ENCODE measurements around the gene GABBR1. TPM values are rescaled to one million over a fixed set of nuclear protein-coding genes. Genes with fewer than 3 reads are reported as not detected.

GABBR1 gene
- total and polyA plus RNA-seq, 4 donors: 1.1 to 4.7 (median 1.4) TPM

GRCh38 chr6:29678114-29678513 lies 45.1 kb upstream of the GABBR1 start (continued):
- TF ChIP-seq, protein P1, sequence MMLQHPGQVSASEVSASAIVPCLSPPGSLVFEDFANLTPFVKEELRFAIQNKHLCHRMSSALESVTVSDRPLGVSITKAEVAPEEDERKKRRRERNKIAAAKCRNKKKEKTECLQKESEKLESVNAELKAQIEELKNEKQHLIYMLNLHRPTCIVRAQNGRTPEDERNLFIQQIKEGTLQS (IDR thresholded peaks at IDR 0.05): no peak
- TF ChIP-seq EGR1 (IDR thresholded peaks at IDR 0.05; ENCODE audit: low read depth in 2 of 2): no peak
- no peak for TF ChIP-seq GABPA (IDR thresholded peaks at IDR 0.05 in 1 of 2, conservative IDR thresholded peaks at IDR 0.05 in 1 of 2)

DNA sequence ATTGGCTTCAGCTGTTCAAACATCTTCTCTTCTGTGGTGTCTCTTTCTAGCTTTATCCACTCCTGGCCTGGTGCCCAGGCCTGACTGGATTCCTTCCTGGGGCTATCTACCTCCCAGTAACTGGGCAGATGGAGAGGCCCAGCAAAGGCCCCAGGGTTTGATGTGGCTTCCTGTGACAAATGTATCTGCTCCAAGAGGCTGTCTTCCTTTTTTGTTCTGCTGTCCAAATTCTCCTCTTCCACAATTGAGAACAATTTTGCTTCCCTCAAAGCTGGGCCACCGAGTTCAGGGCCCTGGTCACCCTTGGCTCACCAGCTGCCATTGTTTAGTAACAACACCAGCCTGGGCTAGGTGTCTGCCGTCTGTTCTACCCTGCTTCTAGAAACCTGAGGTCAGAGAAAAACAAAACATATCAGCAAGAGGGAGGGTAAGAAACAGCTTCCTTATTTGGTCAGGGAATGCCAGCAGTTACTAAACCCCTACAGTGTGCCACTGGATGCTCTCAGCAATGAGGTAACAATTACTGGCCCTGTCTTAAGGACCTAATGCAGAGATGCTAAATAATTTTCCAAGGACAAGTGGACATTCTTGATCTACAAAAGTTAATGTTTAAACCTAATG lies 44.1 kb upstream of the GABBR1 start:
- no peaks in the 10 kb centered on the region for H3K4me1 ChIP-seq (ENCODE audit: control insufficient read depth in 4 of 4, insufficient read depth in 4 of 4, low read length in 3 of 4)
- H3K9ac ChIP-seq (ENCODE audit: low read depth in 1 of 2, low read length in 2 of 2): no peak overlapping the region
- H3K4me3 ChIP-seq (ENCODE audit: low read depth in 1 of 3, low read length in 3 of 3): no peak overlapping the region
- H3K27ac ChIP-seq (ENCODE audit: low read depth in 1 of 2, low read length in 2 of 2): no peak overlapping the region
- no peaks in the 10 kb centered on the region for H3K9me3 ChIP-seq (ENCODE audit: control insufficient read depth in 4 of 4, low read length in 3 of 4)
- no peaks in the 10 kb centered on the region for H3K27me3 ChIP-seq (ENCODE audit: control insufficient read depth in 4 of 4, insufficient read depth in 4 of 4, low read length in 3 of 4)
- no peak for DNase-seq (ENCODE audit: low spot score)
- H3K36me3 ChIP-seq (ENCODE audit: control insufficient read depth in 4 of 4, insufficient read depth in 3 of 4, low read depth in 1 of 4, low read length in 3 of 4): no peaks in the 10 kb centered on the region
- WGBS: 51% methylated on average over 2 of the region's 2 CpGs
- TF ChIP-seq RAD21 (IDR thresholded peaks at IDR 0.05): no peak
- TF ChIP-seq NR2F2 (IDR thresholded peaks at IDR 0.05): no peak
- TF ChIP-seq TAF1 (conservative IDR thresholded peaks at IDR 0.05): no peak
- no peak for TF ChIP-seq FOXA2 (IDR thresholded peaks at IDR 0.05)
- no peak for TF ChIP-seq YY1 (IDR thresholded peaks at IDR 0.05)
- no peak for TF ChIP-seq REST (IDR thresholded peaks at IDR 0.05)
- TF ChIP-seq MAX (IDR thresholded peaks at IDR 0.05): no peak

GRCh38 chr6:29675561-29675960 lies 42.6 kb upstream of the GABBR1 start:
- Histone ChIP-seq H3K4me3 (ENCODE audit: low read depth in 1 of 3, low read length in 3 of 3) (no peak overlapping the region), H3K9me3 (ENCODE audit: control insufficient read depth in 4 of 4, low read length in 3 of 4) (no peaks in the 10 kb centered on the region), H3K36me3 (ENCODE audit: control insufficient read depth in 4 of 4, insufficient read depth in 3 of 4, low read depth in 1 of 4, low read length in 3 of 4) (no peaks in the 10 kb centered on the region), H3K9ac (ENCODE audit: low read depth in 1 of 2, low read length in 2 of 2) (no peak overlapping the region), H3K4me1 (ENCODE audit: control insufficient read depth in 4 of 4, insufficient read depth in 4 of 4, low read length in 3 of 4) (no peaks in the 10 kb centered on the region), H3K27ac (ENCODE audit: low read depth in 1 of 2, low read length in 2 of 2) (no peak overlapping the region), H3K27me3 (ENCODE audit: control insufficient read depth in 4 of 4, insufficient read depth in 4 of 4, low read length in 3 of 4) (no peaks in the 10 kb centered on the region)
- 100% methylated on average over 1 of the region's 1 CpG for WGBS
- TF ChIP-seq REST (IDR thresholded peaks at IDR 0.05) (no peak), HNF4G (IDR thresholded peaks at IDR 0.05) (no peak), SP1 (IDR thresholded peaks at IDR 0.05) (no peak), CTCF (IDR thresholded peaks at IDR 0.05; ENCODE audit: low read depth, low read length, missing input control) (no peak), TAF1 (conservative IDR thresholded peaks at IDR 0.05) (no peak), MAX (IDR thresholded peaks at IDR 0.05) (no peak), GABPA (IDR thresholded peaks at IDR 0.05 in 1 of 2, conservative IDR thresholded peaks at IDR 0.05 in 1 of 2) (no peak), EGR1 (IDR thresholded peaks at IDR 0.05; ENCODE audit: low read depth in 2 of 2) (no peak), HNF4A (conservative IDR thresholded peaks at IDR 0.05) (no peak), FOXA1 (IDR thresholded peaks at IDR 0.05) (no peak)
- DNase-seq (ENCODE audit: low spot score): no peak
